Psoas muscle (tissue), 8 donors: ENCODE results near the gene BTLA. TPM values are rescaled to one million over a fixed set of nuclear protein-coding genes. Genes with fewer than 3 reads are reported as not detected.

Experiments used
- ATAC-seq, 4 donors: fragments of 200-7000 bp; cut with Tn5 transposase; one replicate each; pipeline ENCODE4 v1.9.1; 2020; ENCODE audit warnings: moderate library complexity in 3 of 4, mild to moderate bottlenecking in 2 of 4
- DNase-seq, 2 donors: peaks; one replicate each; pipeline ENCODE4 v3.0.0-alpha.2; 2020
- H3K27ac ChIP-seq: fragments of 200-600 bp; one replicate; pipeline ENCODE4 v1.8.0; 2022
- H3K27me3 ChIP-seq, 3 donors: fragments of 200-600 bp in 1 of 3; one replicate each; pipeline versions ENCODE4 v1.6.1 to v1.8.0; 2013 to 2022; ENCODE audit warnings: low read length in 2 of 3, mild to moderate bottlenecking in 2 of 3, moderate library complexity in 1 of 3; ENCODE audit not compliant: insufficient read depth in 3 of 3
- H3K36me3 ChIP-seq, 2 donors: fragments of 200-600 bp in 1 of 2; one replicate each; pipeline versions ENCODE4 v1.6.1 to v1.8.0; 2013 to 2022; ENCODE audit warnings: low read depth in 1 of 2, mild to moderate bottlenecking in 1 of 2, moderate library complexity in 1 of 2; ENCODE audit not compliant: insufficient read depth in 1 of 2
- H3K4me1 ChIP-seq: fragments of 200-600 bp; one replicate; pipeline ENCODE4 v1.8.0; 2022
- H3K4me3 ChIP-seq: fragments of 200-600 bp; one replicate; pipeline ENCODE4 v1.8.0; 2022; ENCODE audit warnings: mild to moderate bottlenecking
- H3K9me3 ChIP-seq: fragments of 200-600 bp; one replicate; pipeline ENCODE4 v1.8.0; 2022
- WGBS, 3 donors: extraction: QIAGEN DNeasy Blood & Tissue Kit; methylation state at CpG; one replicate each; pipeline versions ENCODE4 v1.1.6 to v1.1.7; 2013; 5-methylcytosine and 5-hydroxymethylcytosine counted together
- intact Hi-C, 2 donors: fragments of 100-400 bp; cut with DNase I; formaldehyde crosslinking; loops; one replicate each; pipeline versions ENCODE4 v1.11.0 to v1.14.2; 2022
- polyA plus RNA-seq, 3 donors: library from polyadenylated mRNA; stranded (reverse); fragments of 200-250 nt; gene quantifications; one replicate each; pipeline ENCODE4 v1.2.3, GENCODE V29; 2013
- total RNA-seq, 4 donors: library from RNA; stranded (reverse); fragmentation: NEBNext Ultra II Directional in 2 of 4; extraction: Animal tissue kit (Norgen Biotek cat#: 25700) in 2 of 4; gene quantifications; one replicate each; pipeline versions ENCODE4 v1.2.1 to v1.2.4, GENCODE V29; 2021 to 2023
- TF ChIP-seq, protein P1 (sequence below): fragments of 200-600 bp; IDR thresholded peaks from one replicate; pipeline ENCODE4 v1.8.0; 2022; ENCODE audit warnings: antibody characterized with exemption
- donor health status: healthy with polysubstance abuse.
- donor health status: DM: no; HTN: no; CAD: no; lungs with moderate emphysema.
- donor health status: Bipolar disorder and iron deficiency.
- donor health status: healthy.
- donor health status: DM: yes; HTN: yes; CAD: no.
- donor health status: DM: no; HTN: no; CAD: no.
- donor health status: DM: no; HTN: no; CAD: no.
- donor health status: DM: yes; HTN: yes; CAD: no.

Gene BTLA
- total and polyA plus RNA-seq, 7 donors: 0.01 to 0.32 (median 0.13) TPM; not detected in 2

GRCh38 chr3:112445839-112446238, 53.4 kb downstream of the BTLA start:
- Histone ChIP-seq H3K9me3 (no peaks in the 10 kb centered on the region), H3K27ac (no peak overlapping the region), H3K4me1 (no peaks in the 10 kb centered on the region), H3K4me3 (no peak overlapping the region), H3K27me3 (no peaks in the 10 kb centered on the region), H3K36me3 (no peaks in the 10 kb centered on the region)
- TF ChIP-seq, protein P1, sequence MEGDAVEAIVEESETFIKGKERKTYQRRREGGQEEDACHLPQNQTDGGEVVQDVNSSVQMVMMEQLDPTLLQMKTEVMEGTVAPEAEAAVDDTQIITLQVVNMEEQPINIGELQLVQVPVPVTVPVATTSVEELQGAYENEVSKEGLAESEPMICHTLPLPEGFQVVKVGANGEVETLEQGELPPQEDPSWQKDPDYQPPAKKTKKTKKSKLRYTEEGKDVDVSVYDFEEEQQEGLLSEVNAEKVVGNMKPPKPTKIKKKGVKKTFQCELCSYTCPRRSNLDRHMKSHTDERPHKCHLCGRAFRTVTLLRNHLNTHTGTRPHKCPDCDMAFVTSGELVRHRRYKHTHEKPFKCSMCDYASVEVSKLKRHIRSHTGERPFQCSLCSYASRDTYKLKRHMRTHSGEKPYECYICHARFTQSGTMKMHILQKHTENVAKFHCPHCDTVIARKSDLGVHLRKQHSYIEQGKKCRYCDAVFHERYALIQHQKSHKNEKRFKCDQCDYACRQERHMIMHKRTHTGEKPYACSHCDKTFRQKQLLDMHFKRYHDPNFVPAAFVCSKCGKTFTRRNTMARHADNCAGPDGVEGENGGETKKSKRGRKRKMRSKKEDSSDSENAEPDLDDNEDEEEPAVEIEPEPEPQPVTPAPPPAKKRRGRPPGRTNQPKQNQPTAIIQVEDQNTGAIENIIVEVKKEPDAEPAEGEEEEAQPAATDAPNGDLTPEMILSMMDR: no peak
- WGBS, 3 donors: 29 to 45% (median 39%) methylated on average over 2 of the region's 2 CpGs
- no peak for DNase-seq
- ATAC-seq: no peak
- intact Hi-C loops: no loop called here

DNA sequence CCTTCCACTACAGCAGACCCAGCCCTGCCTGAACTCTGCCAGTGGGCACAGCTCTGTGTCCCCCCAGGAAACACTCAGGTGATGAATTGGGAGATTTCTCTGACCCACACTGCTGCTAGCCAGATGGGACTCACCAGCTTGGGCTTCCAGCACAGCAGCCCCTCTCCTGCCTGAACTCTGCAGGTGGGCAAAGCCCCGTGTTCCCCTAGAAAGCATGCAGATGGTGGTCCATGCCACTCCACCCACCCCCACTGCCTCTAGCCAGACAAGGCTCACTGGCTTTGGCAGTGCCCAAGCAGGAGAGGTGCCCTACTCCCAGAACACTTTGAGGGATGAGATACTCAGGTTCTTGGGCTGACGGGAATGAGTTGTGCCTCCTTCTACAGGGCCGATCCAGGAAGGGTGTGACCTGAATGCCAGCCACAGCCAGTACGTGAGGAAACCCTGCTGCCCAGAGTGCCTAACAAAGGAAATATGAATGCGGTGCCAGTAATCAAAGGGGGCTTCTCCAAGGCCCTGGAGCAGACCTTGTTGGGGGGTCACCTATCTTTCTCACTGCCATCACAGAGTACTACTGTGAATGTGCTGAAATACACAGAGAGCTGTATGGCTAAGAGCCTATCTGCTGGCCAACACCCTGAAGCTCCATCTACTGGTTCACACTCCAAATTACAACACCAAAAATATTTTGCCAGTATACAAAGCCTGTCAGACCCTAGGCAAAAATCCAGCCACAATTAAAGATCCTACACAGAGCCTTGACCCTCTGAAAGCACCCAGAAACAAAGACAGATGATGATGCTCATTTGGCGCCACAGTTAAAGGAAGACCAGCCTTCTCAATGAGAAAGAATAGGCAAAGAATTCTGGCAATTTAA, 61.9 kb downstream of the BTLA start:
- Histone ChIP-seq H3K4me1 (no peaks in the 10 kb centered on the region), H3K9me3 (no peaks in the 10 kb centered on the region), H3K4me3 (no peak overlapping the region), H3K36me3 (no peaks in the 10 kb centered on the region), H3K27me3 (no peaks in the 10 kb centered on the region), H3K27ac (no peak overlapping the region)
- intact Hi-C loops: no loop called here
- no peak for DNase-seq
- no peak for ATAC-seq
- TF ChIP-seq, protein P1: no peak
- WGBS, 3 donors: 86 to 91% (median 89%) methylated on average over 6 of the region's 6 CpGs

- Histone ChIP-seq H3K27me3 (no peaks in the 10 kb centered on the region), H3K36me3 (no peaks in the 10 kb centered on the region), H3K4me3 (no peak overlapping the region), H3K9me3 (no peaks in the 10 kb centered on the region), H3K4me1 (no peaks in the 10 kb centered on the region), H3K27ac (no peak overlapping the region)
- TF ChIP-seq, protein P1: no peak
- DNase-seq (no peak), ATAC-seq (no peak)
- 58 to 64% (median 63%) methylated on average over 3 of the region's 3 CpGs for WGBS, 3 donors
- intact Hi-C loops: no loop called here
Observed at GRCh38 chr3:112429960-112430359, 69.3 kb downstream of the BTLA start.

DNA sequence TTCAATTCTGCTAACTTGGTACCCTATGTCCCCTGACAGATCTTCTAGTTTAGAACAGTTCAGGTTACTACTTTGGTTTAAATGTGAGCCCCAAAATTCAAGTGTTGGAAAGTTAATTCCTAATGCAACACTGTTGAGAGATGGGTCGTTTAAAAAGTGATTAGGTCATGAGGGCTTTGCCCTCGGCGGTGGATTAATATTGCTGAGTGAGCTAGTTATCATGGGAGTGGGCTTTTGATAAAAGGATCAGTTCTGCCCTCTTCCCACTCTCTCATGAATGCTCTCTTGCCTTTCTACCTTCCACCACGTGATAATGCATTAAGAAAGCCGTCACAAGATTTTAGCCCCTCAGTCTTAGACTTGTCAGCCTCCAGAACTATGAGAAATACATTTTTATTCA, 72.1 kb downstream of the BTLA start:
- DNase-seq: no peak
- TF ChIP-seq, protein P1: no peak
- no peak for ATAC-seq
- intact Hi-C loops: no loop called here
- Histone ChIP-seq H3K36me3 (no peaks in the 10 kb centered on the region), H3K4me1 (no peaks in the 10 kb centered on the region), H3K9me3 (no peaks in the 10 kb centered on the region), H3K27me3 (no peaks in the 10 kb centered on the region), H3K27ac (no peak overlapping the region), H3K4me3 (no peak overlapping the region)
- WGBS, 3 donors: 84 to 87% (median 85%) methylated on average over 5 of the region's 5 CpGs
